K562 (cell line): ENCODE measurements around the gene LRRC26. TPM values are rescaled to one million over a fixed set of nuclear protein-coding genes. Genes with fewer than 3 reads are reported as not detected.

Source experiments
- FOXK1 ChIP-seq: sonication (generic); formaldehyde crosslinking; IDR thresholded peaks from 2 replicates; pipeline ENCODE4 v1.8.0; 2022; ENCODE audit warnings: missing genetic modification reagents, mild to moderate bottlenecking, borderline replicate concordance
- MAFK ChIP-seq: IDR thresholded peaks from 2 replicates; pipeline ENCODE4 v1.6.1; 2011; ENCODE audit warnings: low read length, improper control_type of control experiment
- NFATC3 ChIP-seq: fragments of 450-650 bp; IDR thresholded peaks from 2 replicates; pipeline ENCODE4 v1.6.1; 2017; ENCODE audit warnings: mild to moderate bottlenecking
- NR1H2 ChIP-seq: sonication (generic); formaldehyde crosslinking; IDR thresholded peaks from 2 replicates; pipeline ENCODE4 v1.4.0; 2020; ENCODE audit warnings: mild to moderate bottlenecking, missing genetic modification reagents
- POLR3A ChIP-seq: IDR thresholded peaks from 2 replicates; pipeline ENCODE4 v1.6.1; 2011; ENCODE audit warnings: borderline replicate concordance, mild to moderate bottlenecking, moderate library complexity; ENCODE audit not compliant: insufficient read length, insufficient read depth; ENCODE audit errors: extremely low read depth
- ZFX ChIP-seq: sonication (generic); formaldehyde crosslinking; IDR thresholded peaks from 2 replicates; pipeline ENCODE4 v1.8.0; 2022; ENCODE audit warnings: mild to moderate bottlenecking, missing genetic modification reagents, moderate library complexity
- ZNF830 ChIP-seq: fragments of 250-450 bp; sonication (Bioruptor Pico); IDR thresholded peaks from 2 replicates; pipeline ENCODE4 v1.5.0; 2021; ENCODE audit warnings: mild to moderate bottlenecking
- polyA plus RNA-seq, 8 experiments: library from polyadenylated mRNA; depleted of rRNA in 4 of 8; stranded (reverse) in 5 of 8; unstranded in 3 of 8; fragments of >200 nt; fragmentation: Nextera tagmentation in 2 of 8; fragmentation: Illumina TruSeq in 1 of 8; extraction: Ambion mirVana in 2 of 8; extraction: Trizol in 1 of 8; gene quantifications; 2 replicates each; pipeline versions ENCODE4 v1.2.1 to v1.2.3, GENCODE V29; 2011 to 2014; ENCODE audit warnings: inconsistent platforms in 1 of 8, missing spikeins in 1 of 8
- total RNA-seq, 7 experiments: library from RNA; depleted of rRNA in 6 of 7; stranded (reverse); fragments of >200 nt in 6 of 7; fragmentation: Illumina TruSeq in 2 of 7; extraction: Trizol in 2 of 7; gene quantifications; 2 replicates each; pipeline versions ENCODE4 v1.2.1 to v1.2.3, GENCODE V29; 2011 to 2021; ENCODE audit warnings: low replicate concordance in 1 of 7
- TF ChIP-seq, protein P1 (sequence below), 2 experiments: fragments of 450-650 bp in 1 of 2; sonication (generic) in 1 of 2; formaldehyde crosslinking in 1 of 2; IDR thresholded peaks; 2 replicates each; pipeline versions ENCODE4 v1.7.1 to v1.9.0; 2016 to 2022; ENCODE audit warnings: inconsistent platforms in 1 of 2, mild to moderate bottlenecking in 1 of 2, missing genetic modification reagents in 1 of 2
- TF ChIP-seq, protein P2 (sequence below): sonication (generic); formaldehyde crosslinking; IDR thresholded peaks from 2 replicates; pipeline ENCODE4 v1.8.1; 2023; ENCODE audit warnings: mild to moderate bottlenecking, missing genetic modification reagents
- TF ChIP-seq, protein P3 (sequence below): fragments of 450-650 bp; conservative IDR thresholded peaks from 2 replicates; pipeline ENCODE4 v1.6.1; 2016; ENCODE audit warnings: missing genetic modification characterization, low read depth, mild to moderate bottlenecking, missing compliant biosample characterization, moderate library complexity
- TF ChIP-seq, protein P4 (sequence below): fragments of 450-650 bp; IDR thresholded peaks from 2 replicates; pipeline ENCODE4 v1.6.1; 2017; ENCODE audit warnings: mild to moderate bottlenecking, moderate library complexity

The LRRC26 gene
- total and polyA plus RNA-seq, 9 of the 15 experiments (the other 6 are each of a cell fraction or from before 2014, with no cell fraction given) = not detected

DNA sequence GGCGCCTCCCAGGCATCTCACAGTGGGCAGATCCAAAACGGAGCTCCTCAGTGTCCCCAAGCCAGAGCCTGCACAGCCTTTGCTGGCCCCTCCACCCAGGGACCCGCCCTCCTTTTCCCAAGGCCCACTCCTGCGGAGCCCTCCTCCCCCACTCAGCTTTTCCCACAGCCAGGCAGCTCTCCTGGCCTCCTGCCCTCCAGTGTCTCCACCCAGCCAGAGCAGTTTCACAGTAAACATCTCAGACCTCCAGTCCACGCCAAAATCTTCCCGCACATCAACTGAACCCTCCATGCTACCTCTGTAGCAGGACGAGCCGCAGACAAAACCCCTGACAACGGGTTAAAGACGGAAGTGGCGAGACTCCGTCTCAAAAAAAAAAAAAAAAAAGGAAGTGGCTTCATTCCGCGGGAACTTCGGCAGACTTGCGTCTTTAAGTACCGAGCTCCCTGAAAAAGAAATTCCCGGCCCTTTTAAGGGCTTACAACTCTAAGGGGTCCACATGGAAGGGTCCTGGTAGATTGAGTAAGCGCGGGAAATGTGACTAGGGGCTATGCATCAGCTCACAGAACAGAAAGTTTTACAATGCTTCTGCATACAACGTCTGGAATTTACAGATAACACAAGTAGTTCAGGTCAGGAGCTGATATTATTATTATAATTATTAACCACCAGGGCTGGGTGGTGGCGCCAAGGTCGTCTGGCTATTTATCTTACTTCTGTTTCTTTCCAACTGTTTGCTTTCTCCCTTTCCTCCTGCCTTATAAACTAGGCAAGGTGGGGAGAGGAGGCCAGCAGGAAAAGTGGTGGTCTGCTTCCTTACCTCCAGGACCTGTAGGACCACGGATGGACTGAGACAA lies 42.3 kb downstream of the LRRC26 start (continued):
- TF ChIP-seq, protein P1, sequence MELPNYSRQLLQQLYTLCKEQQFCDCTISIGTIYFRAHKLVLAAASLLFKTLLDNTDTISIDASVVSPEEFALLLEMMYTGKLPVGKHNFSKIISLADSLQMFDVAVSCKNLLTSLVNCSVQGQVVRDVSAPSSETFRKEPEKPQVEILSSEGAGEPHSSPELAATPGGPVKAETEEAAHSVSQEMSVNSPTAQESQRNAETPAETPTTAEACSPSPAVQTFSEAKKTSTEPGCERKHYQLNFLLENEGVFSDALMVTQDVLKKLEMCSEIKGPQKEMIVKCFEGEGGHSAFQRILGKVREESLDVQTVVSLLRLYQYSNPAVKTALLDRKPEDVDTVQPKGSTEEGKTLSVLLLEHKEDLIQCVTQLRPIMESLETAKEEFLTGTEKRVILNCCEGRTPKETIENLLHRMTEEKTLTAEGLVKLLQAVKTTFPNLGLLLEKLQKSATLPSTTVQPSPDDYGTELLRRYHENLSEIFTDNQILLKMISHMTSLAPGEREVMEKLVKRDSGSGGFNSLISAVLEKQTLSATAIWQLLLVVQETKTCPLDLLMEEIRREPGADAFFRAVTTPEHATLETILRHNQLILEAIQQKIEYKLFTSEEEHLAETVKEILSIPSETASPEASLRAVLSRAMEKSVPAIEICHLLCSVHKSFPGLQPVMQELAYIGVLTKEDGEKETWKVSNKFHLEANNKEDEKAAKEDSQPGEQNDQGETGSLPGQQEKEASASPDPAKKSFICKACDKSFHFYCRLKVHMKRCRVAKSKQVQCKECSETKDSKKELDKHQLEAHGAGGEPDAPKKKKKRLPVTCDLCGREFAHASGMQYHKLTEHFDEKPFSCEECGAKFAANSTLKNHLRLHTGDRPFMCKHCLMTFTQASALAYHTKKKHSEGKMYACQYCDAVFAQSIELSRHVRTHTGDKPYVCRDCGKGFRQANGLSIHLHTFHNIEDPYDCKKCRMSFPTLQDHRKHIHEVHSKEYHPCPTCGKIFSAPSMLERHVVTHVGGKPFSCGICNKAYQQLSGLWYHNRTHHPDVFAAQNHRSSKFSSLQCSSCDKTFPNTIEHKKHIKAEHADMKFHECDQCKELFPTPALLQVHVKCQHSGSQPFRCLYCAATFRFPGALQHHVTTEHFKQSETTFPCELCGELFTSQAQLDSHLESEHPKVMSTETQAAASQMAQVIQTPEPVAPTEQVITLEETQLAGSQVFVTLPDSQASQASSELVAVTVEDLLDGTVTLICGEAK (IDR thresholded peaks at IDR 0.05) = peak; percentile 92
- TF ChIP-seq, protein P1 (CRISPR knock-in tag; IDR thresholded peaks at IDR 0.05) = no peak
- TF ChIP-seq, protein P2, sequence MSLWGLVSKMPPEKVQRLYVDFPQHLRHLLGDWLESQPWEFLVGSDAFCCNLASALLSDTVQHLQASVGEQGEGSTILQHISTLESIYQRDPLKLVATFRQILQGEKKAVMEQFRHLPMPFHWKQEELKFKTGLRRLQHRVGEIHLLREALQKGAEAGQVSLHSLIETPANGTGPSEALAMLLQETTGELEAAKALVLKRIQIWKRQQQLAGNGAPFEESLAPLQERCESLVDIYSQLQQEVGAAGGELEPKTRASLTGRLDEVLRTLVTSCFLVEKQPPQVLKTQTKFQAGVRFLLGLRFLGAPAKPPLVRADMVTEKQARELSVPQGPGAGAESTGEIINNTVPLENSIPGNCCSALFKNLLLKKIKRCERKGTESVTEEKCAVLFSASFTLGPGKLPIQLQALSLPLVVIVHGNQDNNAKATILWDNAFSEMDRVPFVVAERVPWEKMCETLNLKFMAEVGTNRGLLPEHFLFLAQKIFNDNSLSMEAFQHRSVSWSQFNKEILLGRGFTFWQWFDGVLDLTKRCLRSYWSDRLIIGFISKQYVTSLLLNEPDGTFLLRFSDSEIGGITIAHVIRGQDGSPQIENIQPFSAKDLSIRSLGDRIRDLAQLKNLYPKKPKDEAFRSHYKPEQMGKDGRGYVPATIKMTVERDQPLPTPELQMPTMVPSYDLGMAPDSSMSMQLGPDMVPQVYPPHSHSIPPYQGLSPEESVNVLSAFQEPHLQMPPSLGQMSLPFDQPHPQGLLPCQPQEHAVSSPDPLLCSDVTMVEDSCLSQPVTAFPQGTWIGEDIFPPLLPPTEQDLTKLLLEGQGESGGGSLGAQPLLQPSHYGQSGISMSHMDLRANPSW (CRISPR knock-in tag) = no peak
- TF ChIP-seq ZFX (CRISPR knock-in tag) = peak; percentile 26; the same call in 1 of the 2 replicates
- no peak for TF ChIP-seq POLR3A
- TF ChIP-seq MAFK = no peak
- TF ChIP-seq, protein P3, sequence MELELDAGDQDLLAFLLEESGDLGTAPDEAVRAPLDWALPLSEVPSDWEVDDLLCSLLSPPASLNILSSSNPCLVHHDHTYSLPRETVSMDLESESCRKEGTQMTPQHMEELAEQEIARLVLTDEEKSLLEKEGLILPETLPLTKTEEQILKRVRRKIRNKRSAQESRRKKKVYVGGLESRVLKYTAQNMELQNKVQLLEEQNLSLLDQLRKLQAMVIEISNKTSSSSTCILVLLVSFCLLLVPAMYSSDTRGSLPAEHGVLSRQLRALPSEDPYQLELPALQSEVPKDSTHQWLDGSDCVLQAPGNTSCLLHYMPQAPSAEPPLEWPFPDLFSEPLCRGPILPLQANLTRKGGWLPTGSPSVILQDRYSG = no peak
- TF ChIP-seq, protein P4, sequence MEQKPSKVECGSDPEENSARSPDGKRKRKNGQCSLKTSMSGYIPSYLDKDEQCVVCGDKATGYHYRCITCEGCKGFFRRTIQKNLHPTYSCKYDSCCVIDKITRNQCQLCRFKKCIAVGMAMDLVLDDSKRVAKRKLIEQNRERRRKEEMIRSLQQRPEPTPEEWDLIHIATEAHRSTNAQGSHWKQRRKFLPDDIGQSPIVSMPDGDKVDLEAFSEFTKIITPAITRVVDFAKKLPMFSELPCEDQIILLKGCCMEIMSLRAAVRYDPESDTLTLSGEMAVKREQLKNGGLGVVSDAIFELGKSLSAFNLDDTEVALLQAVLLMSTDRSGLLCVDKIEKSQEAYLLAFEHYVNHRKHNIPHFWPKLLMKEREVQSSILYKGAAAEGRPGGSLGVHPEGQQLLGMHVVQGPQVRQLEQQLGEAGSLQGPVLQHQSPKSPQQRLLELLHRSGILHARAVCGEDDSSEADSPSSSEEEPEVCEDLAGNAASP = no peak
- no peak for TF ChIP-seq FOXK1
- no peak for TF ChIP-seq ZNF830 (CRISPR knock-in tag)
- TF ChIP-seq NFATC3 = no peak
- 0 out of 2 replicates have a peak, but pooled peaks have one; percentile 44 for TF ChIP-seq NR1H2
